HG03457 (cell line): ENCODE data around the gene CXCL9.
A peak's percentile ranks its signal among the peaks of the same experiment; 100 is the strongest.
"Not testable (repeated sequence)": the region's sequence is repeated elsewhere in the genome, so short reads cannot be mapped to it uniquely, and the experiment has no call there.

Source experiments
- ATAC-seq: cut with Tn5 transposase; IDR thresholded peaks from one replicate; pipeline ENCODE4 v1.9.1; 2021; ENCODE audit warnings: moderate number of reproducible peaks; ENCODE audit not compliant: unreplicated experiment

The CXCL9 gene

DNA sequence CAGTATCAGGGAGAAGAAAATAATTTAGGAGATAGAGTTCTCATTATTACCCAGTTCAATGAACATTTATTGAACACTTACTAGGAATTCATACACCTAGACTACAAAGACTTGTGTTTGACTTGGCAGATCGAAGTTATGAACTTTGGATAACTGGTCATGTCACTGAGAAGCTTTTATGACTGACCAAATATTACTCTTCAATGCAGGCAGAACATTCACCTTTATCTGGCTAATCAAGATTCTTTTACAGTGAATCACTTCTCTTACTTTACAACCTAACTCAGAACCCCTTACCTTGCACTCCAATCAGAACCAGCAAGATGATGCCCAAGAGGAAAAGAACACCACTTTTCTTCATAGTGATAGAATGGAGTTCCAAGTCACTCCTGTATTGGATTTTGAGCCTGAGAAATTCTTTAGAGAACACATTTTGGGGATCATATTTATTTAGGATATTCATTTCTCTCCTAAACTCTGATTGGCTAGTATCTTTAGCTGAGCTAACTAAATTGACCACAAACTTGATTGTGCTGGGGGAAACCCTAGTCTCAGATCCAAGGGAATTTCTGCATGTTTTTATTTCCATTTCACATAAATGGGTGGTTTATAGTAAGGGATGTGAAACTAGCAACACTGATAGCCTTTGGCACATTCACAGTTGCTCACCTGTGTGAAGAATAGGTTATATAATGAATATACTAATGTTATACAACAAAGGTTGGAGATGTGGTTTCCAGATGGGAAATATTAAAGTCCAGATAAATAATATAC is at the start of gene CXCL9:
TSS of gene CXCL9 (minus strand) at position 421 of the 774 bp plus-strand sequence. CDS start at position 361, 60 bp downstream.
- ATAC-seq: no peak

DNA sequence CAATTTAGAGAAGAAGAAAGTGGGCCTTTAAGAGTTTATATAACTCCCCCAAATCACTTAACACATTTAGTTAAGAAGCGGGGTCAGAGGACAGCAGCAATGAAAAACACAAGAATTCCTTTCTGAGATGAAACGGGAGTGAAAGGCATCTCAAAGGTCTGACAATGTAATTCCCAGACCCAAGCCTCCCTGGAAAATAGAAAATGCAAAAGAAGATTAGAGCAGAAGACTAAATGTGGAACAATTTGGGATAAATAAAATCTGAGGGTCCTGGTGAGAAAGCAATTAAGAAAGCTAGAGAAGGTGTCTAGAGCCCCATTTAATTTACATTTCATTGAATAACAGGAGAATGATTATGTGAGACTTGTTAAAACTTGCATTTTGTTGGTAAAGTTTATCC is 48.1 kb upstream of the CXCL9 start:
- ATAC-seq: no peak

DNA sequence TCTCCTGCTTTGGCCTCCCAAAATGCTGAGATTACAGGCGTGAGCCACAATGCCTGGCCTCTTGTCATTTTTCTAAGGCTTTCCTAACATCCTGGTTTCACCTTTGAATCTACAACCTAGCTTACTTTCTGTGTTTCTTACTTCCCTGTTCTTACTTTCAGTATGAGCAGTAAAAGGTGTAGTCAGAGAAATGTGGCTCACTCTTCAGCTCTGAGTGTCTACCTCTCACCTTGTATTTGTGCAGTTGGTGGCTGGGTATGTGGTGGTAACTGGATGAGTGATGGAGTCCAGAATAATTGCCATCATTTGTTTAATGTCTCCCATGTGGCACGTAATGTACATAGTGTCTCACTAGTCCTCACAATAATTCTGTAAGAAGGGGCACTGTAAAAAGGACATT is 47.7 kb upstream of the CXCL9 start:
- peak; percentile 97 for ATAC-seq

DNA sequence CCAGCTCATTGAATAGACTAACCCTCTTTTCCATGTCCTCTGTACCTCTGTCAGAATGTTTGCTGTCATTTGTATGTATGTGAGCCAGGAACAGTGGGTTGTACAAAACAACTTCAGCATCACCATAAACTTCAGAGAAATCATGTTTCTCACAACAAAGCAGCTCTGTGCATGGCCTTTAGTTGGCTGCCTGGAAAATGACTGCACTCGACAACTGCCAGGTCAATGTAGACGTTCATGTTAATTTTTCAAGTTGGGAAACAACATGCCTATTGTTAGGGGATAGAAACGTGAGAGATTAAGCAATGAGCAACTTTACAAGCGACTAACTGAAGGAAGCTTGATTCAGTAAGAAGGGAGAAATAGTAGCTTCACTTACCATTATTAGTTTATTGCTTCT is 46.4 kb upstream of the CXCL9 start:
- ATAC-seq: no peak

DNA sequence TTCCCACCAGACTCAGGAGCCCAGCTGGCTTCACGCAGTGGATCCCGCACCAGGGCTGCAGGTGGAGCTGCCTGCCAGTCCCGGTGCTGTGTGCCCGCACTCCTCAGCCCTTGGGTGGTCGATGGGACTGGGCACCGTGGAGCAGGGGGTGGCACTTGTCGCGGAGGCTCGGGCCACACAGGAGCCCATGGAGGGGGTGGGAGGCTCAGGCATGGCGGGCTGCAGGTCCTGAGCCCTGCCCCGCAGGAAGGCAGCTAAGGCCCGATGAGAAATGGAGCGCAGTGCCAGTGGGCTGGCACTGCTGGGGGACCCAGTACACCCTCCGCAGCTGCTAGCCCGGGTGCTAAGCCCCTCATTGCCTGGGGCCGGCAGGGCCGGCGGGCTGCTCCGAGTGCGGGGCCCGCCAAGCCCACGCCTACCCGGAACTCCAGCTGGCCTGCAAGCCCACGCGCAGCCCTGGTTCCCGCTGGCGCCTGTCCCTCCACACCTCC is 43.3 kb upstream of the CXCL9 start:
- ATAC-seq: not testable (repeated sequence)

DNA sequence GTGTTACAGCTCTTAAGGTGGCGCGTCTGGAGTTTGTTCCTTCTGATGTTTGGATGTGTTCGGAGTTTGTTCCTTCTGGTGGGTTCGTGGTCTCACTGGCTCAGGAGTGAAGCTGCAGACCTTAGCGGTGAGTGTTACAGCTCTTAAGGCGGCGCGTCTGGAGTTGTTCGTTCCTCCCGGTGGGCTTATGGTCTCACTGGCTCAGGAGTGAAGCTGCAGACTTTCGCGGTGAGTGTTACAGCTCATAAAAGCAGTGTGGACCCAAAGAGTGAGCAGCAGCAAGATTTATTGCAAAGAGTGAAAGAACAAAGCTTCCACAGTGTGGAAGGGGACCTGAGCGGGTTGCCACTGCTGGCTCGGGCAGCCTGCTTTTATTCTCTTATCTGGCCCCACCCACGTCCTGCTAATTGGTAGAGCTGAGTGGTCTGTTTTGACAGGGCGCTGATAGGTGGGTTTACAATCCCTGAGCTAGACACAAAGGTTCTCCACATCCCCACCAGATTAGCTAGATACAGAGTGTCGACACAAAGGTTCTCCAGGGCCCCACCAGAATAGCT is 42.6 kb upstream of the CXCL9 start:
- not testable (repeated sequence) for ATAC-seq

DNA sequence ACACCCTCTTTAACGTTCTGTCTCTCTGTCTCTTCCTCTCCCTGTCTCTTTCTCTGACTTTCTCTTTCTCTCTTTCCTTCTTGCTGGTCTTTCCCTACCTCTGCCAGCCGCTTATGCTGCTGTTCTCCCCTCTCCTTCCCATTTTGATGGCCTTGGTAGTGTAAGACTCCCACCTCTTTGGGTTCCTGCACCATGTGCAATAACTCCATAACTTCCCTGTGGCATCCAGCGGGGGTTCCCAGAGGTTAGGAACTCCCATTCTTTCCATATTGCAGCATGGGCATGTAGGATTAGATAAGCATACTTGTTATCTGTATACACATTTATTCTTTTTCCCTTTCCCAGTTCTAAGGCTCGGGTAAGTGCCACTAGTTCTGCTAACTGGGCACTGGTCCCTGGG is 37.4 kb upstream of the CXCL9 start:
- ATAC-seq: not testable (repeated sequence)

DNA sequence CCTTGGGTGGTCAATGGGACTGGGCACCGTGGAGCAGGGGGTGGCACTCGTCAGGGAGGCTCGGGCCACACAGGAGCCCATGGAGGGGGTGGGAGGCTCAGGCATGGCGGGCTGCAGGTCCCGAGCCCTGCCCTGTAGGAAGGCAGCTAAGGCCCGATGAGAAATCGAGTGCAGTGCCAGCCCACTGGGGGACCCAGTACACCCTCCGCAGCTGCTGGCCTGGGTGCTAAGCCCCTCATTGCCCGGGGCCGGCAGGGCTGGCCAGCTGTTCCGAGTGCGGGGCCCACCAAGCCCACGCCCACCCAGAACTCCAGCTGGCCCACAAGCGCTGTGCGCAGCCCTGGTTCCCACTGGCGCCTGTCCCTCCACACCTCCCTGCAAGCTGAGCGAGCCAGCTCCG is 36.0 kb upstream of the CXCL9 start:
- ATAC-seq: not testable (repeated sequence)

DNA sequence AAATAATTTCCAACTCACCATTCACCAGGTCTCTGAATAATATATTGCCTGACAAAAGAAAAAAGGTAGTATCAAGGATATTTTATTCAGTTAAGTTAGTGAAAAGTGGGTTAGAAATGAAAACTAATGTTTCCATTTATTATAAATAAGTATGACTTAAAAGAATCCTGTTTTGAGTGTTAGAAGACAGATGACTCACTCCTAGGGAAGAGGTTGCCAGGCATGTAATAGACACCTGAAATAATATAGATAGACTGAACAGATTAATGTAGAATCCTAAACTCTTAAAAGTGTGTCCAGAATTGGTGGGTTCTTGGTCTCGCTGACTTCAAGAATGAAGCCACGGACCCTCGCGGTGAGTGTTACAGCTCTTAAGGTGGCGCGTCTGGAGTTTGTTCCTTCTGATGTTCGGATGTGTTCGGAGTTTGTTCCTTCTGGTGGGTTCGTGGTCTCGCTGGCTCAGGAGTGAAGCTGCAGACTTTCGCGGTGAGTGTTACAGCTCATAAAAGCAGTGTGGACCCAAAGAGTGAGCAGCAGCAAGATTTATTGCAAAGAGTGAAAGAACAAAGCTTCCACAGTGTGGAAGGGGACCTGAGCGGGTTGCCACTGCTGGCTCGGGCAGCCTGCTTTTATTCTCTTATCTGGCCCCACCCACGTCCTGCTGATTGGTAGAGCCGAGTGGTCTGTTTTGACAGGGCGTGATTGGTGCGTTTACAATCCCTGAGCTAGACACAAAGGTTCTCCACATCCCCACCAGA is 35.1 kb upstream of the CXCL9 start:
- ATAC-seq: not testable (repeated sequence)

DNA sequence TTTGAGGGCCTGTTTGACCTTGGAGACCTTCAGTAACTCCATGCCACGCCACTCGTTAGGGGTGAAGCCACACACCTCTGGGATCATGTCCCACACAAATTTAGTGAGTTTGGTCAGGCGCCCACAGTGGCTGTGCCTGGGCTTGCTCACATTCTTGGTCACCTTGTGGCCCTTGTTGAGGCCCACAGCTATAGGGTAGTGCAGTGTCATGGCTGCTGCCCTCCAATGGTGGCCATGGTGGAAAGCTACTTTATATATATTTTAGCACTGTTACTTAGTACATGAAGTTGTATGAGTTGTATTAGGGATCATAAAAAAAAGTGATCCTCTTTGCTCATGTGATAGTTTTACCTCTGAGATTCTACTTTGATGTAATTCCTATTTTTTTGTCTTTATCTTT is 29.5 kb upstream of the CXCL9 start:
- ATAC-seq: no peak

DNA sequence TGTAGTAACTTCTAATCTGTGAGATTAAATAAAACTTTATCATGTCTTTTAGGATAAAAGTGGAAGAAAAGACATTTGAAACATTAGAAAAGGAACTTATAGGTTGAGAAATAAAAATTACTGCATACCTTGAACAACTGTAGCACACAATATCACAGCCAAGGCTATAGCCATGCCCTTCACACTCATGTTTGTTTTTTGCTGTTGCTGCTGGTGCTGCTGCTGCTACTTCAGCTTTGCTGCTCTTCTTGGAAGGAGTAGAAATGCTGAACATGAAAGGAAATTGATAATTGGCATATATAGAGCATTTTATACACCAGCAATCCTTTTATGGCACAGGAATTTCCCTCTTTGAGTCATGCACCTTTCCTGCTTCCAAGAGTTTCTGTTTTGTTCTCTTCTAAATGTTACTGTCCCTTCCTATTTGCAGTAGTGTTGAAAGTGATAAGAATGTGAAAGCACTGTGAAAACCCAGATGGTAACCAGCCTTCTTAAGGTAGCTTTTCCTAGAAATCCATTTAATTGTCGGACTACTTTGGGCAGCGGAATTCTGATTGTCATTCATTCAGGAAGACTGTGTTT is 28.6 kb upstream of the CXCL9 start, which contains the start of gene CXCL11:
TSS of gene CXCL11 (minus strand) at position 272 of the 582 bp plus-strand sequence. CDS start at position 189, 83 bp downstream.
- no peak for ATAC-seq

DNA sequence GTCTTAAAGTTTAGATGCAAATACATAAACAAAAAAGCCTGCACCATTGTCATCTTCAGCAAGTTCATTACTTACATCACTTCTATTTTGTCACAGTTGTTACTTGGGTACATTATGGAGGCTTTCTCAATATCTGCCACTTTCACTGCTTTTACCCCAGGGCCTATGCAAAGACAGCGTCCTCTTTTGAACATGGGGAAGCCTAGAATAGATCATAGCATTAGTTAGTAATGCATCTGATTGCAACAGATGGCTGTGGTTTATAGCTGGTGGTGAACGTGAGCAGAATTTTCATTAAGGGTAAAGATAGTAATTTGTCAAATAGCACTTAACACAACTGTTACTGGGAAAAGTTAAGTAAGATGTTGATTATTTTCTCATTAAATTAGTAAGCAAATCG is 27.8 kb upstream of the CXCL9 start:
- no peak for ATAC-seq

DNA sequence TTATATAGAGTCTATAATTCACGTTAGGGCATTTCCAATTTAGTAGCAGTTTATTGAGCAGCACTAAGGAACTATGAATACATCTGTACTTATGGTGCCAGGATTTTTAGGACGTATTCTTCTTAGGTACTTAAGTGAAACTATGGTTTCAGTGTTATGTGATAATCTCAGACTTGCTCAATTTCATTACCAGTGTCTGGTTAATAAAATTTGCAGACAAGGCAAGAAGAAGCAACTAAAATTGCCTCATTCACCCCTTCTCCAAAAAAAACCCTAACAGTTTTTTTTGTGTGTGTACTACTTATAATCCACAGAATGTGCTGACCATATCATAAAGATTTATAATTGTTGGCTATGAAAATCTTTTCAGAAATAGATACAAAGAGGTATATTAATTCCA is 22.0 kb upstream of the CXCL9 start:
- ATAC-seq: no peak

DNA sequence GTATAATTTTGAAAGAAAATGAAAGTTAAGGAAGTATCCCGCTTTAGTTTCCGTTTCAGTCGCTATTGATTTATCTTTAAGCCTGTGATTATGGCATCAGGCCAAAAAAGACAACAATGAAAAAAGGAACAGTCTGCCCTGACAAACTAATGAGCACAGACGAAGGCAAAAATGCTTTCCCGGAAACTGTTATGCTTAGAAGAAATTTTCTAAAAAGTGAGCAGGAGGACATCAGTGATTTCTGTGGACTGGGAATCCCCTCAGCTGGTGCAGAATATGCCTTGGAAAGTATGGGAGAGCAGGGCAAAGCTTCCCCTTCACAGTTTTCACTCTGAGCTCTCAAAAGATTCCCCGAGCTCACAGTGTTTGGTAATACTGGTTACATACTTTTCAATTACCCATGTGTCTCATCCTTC is 21.0 kb upstream of the CXCL9 start:
- ATAC-seq: no peak

DNA sequence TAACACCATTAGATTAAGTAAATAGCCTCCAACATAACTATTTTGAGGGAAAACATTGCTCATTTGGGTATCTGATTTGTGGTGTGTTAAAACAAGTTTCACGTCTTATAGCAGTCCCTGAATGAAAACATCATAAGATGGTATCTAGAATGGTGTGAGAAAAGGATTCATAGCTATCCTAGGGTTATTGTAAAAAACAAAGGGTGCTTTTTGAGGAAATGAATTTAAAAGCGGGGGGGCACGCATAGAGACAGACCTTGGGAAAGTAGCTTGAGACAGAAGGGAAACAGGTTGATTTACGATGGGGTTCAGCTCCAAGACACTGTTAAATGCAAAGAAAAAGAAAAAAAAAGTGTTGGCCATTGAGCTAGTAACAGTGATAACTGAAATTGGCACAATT is 16.8 kb upstream of the CXCL9 start:
- no peak for ATAC-seq

DNA sequence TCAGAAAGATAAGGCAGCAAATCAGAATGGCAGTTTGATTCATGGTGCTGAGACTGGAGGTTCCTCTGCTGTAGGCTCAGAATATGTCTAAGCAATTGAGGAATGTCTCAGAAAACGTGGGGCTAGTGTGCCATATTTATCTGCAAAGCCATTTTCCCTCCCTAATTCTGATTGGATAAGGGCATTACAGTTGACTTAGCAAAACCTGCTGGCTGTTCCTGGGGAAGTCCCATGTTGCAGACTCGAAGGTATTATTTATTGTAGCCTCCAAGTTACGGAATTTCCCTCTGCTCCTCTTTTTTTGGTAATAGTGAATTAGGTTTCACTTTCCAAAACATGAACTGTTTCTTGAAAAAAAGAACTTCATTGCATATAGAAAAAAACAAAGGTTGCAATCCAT is 16.1 kb upstream of the CXCL9 start, which contains the start of gene CXCL10:
TSS of gene CXCL10 (minus strand) at position 109 of the 400 bp plus-strand sequence. CDS start at position 43, 66 bp downstream.
- ATAC-seq: no peak

DNA sequence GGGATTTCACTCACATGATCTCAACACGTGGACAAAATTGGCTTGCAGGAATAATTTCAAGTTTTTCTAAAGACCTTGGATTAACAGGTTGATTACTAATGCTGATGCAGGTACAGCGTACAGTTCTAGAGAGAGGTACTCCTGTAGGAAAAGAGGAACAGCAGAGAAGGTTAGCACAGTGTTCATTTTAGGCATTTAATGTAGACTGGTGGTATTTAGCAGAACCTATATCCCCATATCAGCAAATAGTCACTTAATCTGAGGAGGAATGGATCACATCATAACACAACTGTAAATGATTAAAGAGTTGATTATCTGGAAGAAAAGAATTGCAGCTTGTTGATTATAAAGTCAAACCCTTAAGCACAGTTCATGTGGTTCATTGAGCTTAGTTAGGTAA is 15.4 kb upstream of the CXCL9 start:
- ATAC-seq: no peak

DNA sequence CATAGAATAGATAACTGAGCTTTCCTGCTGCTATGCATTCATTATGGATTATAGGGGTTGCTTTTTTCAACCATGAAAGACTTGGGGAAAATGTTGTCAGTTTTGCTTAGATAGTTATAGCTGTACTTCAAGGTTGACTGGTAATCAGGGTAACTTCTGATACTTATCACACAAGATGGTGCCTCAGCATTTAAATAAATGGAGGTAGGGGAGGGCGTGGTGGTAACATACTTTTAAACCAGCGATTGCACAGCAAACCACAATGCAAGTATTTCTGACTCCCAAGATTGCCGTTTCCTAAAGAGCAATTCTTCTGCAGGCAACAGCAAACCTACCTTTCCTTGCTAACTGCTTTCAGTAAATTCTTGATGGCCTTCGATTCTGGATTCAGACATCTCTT is 14.7 kb upstream of the CXCL9 start:
- no peak for ATAC-seq

DNA sequence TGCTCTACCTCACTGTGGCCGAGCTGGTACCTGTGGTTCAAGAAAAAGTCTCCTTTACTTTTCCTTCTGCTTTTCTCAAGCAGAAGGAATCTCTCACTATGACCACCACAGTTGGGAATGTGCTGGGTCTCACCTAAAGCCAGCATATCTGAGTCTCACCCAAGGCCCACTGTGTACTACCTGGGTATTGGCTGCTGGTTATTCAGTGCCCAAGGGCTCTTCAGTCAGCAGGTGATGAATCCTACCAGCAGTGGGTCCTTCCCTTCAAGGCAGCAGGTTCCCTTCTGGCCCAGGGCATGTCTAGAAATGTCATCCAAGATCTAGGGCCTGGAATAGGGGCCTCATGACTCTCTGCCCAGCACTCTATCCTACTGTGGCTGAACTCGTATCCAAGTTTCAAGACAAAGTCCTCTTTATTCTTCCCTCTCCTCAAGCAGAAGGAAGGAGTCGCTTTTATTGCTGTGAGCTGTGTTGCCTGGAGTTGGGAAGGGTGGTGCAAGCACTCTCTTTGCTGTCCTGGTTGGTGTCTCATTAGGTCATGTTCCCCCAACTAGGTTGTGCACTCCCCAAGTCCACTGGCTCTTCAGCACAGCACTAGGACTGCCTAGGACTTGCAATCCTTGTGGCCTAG is 9.9 kb upstream of the CXCL9 start:
- ATAC-seq: no peak

DNA sequence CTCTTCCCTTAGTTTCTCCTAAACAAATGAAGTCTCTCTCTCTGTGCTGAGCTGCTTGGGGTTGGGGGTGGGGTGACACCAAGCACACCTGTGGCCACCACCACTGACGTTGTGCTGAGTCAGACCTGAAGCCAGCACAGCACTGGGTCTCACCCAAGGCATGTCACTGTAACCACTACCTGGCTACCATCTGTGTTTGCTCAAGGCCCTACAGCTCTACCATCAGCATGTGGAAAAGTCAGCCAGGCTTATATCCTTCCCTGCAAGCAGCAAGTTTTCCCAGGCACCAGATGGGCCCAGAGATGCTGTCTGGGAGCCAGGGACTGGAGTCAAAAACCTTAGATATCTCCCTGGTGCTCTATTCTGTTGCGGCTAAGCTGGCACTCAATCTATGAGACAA is 9.1 kb upstream of the CXCL9 start:
- peak; percentile 52 for ATAC-seq

DNA sequence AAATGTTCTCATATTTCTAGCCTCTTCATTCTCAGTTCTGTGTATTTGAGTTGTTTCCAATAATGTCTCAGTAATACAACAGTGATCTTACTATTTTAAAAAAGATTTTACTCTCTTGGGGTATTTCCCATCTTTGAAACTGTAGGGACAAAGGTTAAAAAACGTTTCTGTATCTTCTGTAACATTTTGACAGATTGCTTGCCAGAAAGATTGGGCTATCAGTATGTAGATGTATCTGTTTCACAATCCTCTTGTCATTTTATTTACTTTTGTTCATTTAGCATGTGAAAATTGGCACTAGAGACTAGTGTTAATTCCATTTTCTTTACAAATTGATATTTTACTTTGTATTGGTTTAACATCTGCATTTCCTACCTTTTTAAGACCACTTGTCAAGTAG is 6.2 kb upstream of the CXCL9 start:
- no peak for ATAC-seq
